ENCODE measurements around the gene RBPMS2. TPM values are rescaled to one million over a fixed set of nuclear protein-coding genes. Genes with fewer than 3 reads are reported as not detected.

Gene RBPMS2
- total RNA-seq, 1 experiment from 2014 or later = 0.11 TPM

DNA sequence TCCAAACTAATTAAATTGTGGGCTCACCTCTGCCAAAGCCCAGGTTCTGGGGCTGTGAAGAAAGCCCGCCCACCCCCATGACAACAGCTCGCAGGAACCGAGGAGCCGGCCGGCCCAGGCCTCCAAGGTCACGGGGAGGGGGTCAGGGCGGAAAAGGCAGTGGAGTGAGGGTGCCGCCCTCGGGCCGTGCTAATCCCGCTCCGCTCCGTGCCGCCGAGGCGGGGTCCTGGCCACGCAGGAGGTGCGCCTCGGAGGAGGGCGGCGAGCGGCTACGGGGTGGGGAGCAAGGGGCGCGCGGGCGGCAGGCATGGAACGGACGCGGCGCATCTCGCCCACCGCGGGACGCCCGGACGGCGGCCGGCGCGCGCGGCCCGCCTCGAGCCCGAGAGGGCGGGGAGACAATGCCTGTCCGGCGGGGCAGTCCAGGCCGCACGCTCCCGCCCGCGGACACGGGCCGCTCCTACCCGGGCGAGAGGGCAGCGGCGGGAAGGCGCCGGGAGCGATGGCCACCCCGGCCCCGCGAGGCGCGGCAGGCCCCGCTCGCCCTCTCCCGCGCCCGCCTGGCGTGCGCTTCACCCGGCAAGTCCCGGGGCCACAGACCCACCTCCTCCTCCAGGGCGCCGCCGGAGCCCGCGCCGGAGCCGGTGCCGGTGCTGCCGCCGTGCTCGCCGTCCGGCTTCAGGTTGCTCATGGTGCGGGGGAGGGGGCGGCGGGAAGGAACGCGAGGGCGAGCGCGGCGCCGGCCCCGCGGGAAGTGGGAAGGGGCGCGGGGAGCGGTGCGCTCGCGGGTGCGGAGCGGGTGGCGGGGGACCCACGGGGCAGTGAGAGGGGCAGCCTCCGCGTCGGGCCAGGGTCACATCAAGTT lies 528 bp downstream of the RBPMS2 start:
- Histone ChIP-seq H3K27ac (no peak overlapping the region), H3K4me3 (peak overlapping the region; percentile 47), H3K4me1 (replicated peaks) (peaks cover 12% of the 10 kb centered on the region), H3K27me3 (replicated peaks) (peaks cover 19% of the 10 kb centered on the region), H3K36me3 (no peaks in the 10 kb centered on the region), H3K9me3 (replicated peaks) (0 out of 2 replicates have a peak, but pooled peaks cover 2% of the 10 kb centered on the region)
- no peak for DNase-seq (ENCODE audit: low read depth in 1 of 2, low spot score in 2 of 2)

DNA sequence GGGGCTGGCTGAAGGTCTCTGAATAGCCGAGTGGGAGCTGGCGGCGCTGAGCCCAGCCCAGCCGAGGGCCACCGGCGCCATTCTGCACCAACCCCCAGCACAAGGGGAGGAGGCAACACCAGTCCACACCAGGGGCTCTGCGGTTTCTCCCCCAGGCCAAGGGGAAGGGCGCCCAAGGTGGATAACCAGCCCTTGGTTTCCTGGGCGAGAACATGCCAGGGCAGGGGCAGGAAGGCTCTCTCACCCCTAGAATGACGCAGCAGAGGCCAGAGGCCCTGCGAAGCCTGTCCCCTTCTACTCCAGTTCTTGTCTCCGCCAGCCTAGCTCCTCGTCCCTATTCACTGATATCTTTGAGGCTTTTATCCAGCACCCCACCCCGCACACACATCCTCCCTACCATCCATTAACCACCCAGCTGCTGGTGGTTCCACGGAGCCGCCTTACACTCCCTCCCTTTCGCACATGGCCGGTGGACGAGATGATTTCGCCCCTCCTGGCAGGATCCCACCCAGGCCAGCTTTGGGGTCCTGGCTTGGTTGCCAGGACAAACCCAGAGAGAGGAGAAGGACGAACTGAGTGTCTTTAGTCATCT lies 1.3 kb downstream of the RBPMS2 start:
- no peak for DNase-seq (ENCODE audit: low read depth in 1 of 2, low spot score in 2 of 2)
- Histone ChIP-seq H3K9me3 (replicated peaks) (0 out of 2 replicates have a peak, but pooled peaks cover 2% of the 10 kb centered on the region), H3K4me3 (no peak overlapping the region), H3K27me3 (replicated peaks) (peaks cover 19% of the 10 kb centered on the region), H3K36me3 (no peaks in the 10 kb centered on the region), H3K27ac (no peak overlapping the region), H3K4me1 (replicated peaks) (peaks cover 12% of the 10 kb centered on the region)

- no peak overlapping the region for H3K4me3 ChIP-seq
- no peaks in the 10 kb centered on the region for H3K36me3 ChIP-seq
- peaks cover 19% of the 10 kb centered on the region for H3K27me3 ChIP-seq (replicated peaks)
- no peak overlapping the region for H3K27ac ChIP-seq
- 0 out of 2 replicates have a peak, but pooled peaks cover 2% of the 10 kb centered on the region for H3K9me3 ChIP-seq (replicated peaks)
- peaks cover 12% of the 10 kb centered on the region for H3K4me1 ChIP-seq (replicated peaks)
- DNase-seq (ENCODE audit: low read depth in 1 of 2, low spot score in 2 of 2) = no peak
These were observed 1.8 kb downstream of the RBPMS2 start for GRCh38 chr15:64773606-64774005.

DNA sequence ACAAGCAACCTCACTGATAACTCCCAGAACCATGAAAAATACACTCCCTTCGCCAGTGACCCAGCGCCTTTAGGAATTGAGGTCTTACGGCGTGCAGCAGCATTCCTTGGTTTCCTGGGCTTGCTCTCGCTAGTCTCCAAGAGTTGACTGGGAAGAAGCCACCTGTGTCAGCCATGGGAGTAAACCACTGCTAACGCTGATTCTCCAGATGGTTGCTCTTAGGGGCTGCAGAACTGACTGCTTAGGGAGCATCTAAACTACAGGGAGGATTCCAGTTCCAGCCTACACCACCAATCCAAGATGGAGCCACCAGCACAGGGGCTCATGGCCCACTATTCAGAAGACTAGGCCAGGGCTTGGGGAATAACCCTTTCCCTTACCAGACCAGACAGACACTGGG lies 2.4 kb downstream of the RBPMS2 start:
- DNase-seq (ENCODE audit: low read depth in 1 of 2, low spot score in 2 of 2) = no peak
- H3K4me1 ChIP-seq (replicated peaks) = peaks cover 12% of the 10 kb centered on the region
- H3K27me3 ChIP-seq (replicated peaks) = peaks cover 19% of the 10 kb centered on the region
- no peak overlapping the region for H3K27ac ChIP-seq
- no peak overlapping the region for H3K4me3 ChIP-seq
- 0 out of 2 replicates have a peak, but pooled peaks cover 2% of the 10 kb centered on the region for H3K9me3 ChIP-seq (replicated peaks)
- no peaks in the 10 kb centered on the region for H3K36me3 ChIP-seq

GRCh38 chr15:64772488-64772887 lies 2.9 kb downstream of the RBPMS2 start:
- DNase-seq (ENCODE audit: low read depth in 1 of 2, low spot score in 2 of 2) = no peak

DNA sequence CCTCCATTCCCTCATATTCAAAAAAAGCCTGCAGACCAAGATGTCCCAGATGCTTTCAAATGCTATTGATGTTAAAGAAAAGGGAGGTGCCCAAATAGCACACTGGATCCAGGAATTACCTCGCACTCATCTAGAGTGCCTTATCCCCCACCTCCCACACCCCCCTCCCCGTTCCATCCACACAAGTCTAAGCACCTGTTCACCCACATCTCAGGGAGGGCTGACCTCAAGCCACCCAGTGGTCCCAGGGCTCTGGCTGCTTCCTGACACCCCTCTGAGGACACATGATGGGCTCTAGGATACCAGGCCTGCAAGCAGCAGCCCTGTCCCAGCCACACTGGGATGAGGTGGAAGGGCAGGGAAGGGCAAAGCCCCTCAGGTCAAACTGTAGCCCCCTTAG lies 4.8 kb downstream of the RBPMS2 start:
- Histone ChIP-seq H3K36me3 (no peaks in the 10 kb centered on the region), H3K4me3 (no peak overlapping the region), H3K4me1 (replicated peaks) (peaks cover 6% of the 10 kb centered on the region), H3K9me3 (replicated peaks) (0 out of 2 replicates have a peak, but pooled peaks cover 2% of the 10 kb centered on the region), H3K27ac (no peak overlapping the region), H3K27me3 (replicated peaks) (peaks cover 14% of the 10 kb centered on the region)
- DNase-seq (ENCODE audit: low read depth in 1 of 2, low spot score in 2 of 2) = no peak

More at GRCh38 chr15:64772488-64772887, 2.9 kb downstream of the RBPMS2 start:
- peaks cover 19% of the 10 kb centered on the region for H3K27me3 ChIP-seq (replicated peaks)
- H3K27ac ChIP-seq = no peak overlapping the region
- H3K4me1 ChIP-seq (replicated peaks) = peaks cover 12% of the 10 kb centered on the region
- H3K4me3 ChIP-seq = no peak overlapping the region
- 0 out of 2 replicates have a peak, but pooled peaks cover 2% of the 10 kb centered on the region for H3K9me3 ChIP-seq (replicated peaks)
- H3K36me3 ChIP-seq = no peaks in the 10 kb centered on the region

DNA sequence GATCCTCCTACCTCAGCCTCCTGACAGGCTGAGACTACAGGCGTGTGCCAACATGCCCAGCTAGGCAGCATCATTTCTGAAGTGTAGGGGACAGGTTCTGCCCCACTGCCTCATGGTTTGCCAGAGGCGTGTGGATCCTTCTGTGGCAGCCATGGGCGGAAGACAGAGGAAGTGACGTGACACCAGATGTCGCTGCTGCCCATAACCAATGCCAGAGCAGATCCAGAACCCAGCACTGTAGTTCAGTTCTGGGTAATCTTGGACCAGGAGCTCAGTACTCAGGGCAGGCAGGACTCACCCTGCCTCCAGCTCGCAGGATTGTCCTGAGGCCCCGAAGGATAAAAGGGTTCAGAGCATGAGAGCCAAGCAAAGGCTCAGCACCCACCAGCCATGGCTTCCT lies 8.2 kb downstream of the RBPMS2 start:
- Histone ChIP-seq H3K4me1 (replicated peaks) (no peaks in the 10 kb centered on the region), H3K9me3 (replicated peaks) (no peaks in the 10 kb centered on the region), H3K36me3 (no peaks in the 10 kb centered on the region), H3K27ac (no peak overlapping the region), H3K4me3 (no peak overlapping the region), H3K27me3 (replicated peaks) (no peaks in the 10 kb centered on the region; the same call in 1 of the 2 replicates)
- no peak for DNase-seq (ENCODE audit: low read depth in 1 of 2, low spot score in 2 of 2)

- DNase-seq (ENCODE audit: low read depth in 1 of 2, low spot score in 2 of 2) = no peak
- Histone ChIP-seq H3K36me3 (no peaks in the 10 kb centered on the region), H3K4me1 (replicated peaks) (no peaks in the 10 kb centered on the region), H3K9me3 (replicated peaks) (no peaks in the 10 kb centered on the region), H3K27ac (no peak overlapping the region), H3K4me3 (no peak overlapping the region), H3K27me3 (replicated peaks) (no peaks in the 10 kb centered on the region)
These were observed 9.3 kb downstream of the RBPMS2 start for GRCh38 chr15:64766058-64766457.

- no peak for DNase-seq (ENCODE audit: low read depth in 1 of 2, low spot score in 2 of 2)
- H3K27me3 ChIP-seq (replicated peaks) = no peaks in the 10 kb centered on the region
- no peaks in the 10 kb centered on the region for H3K4me1 ChIP-seq (replicated peaks)
- H3K9me3 ChIP-seq (replicated peaks) = no peaks in the 10 kb centered on the region
- no peaks in the 10 kb centered on the region for H3K36me3 ChIP-seq
- H3K27ac ChIP-seq = no peak overlapping the region
- H3K4me3 ChIP-seq = no peak overlapping the region
These were observed 11.5 kb downstream of the RBPMS2 start for GRCh38 chr15:64763874-64764273.

DNA sequence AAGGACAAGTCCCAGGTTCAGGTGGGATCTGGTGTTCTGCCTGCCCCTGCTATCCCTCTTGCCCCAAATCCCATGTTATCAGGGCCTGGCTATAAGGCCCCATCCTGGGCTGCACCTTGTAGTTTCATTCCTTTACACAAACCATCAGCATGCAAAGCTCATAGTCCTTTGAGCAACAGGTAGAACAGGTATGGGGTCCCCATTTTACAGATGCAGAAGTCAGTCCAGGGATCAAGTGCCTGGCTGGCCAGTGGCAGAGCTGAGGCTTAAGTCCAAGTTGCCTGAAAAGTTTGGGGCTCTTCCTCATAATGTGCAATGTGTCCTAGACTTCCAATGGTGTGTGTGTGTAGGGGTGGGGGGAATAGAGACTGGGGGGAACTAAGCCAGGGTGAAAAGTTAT lies 11.9 kb downstream of the RBPMS2 start:
- H3K27me3 ChIP-seq (replicated peaks) = no peaks in the 10 kb centered on the region
- H3K36me3 ChIP-seq = no peaks in the 10 kb centered on the region
- H3K4me3 ChIP-seq = no peak overlapping the region

GRCh38 chr15:64763021-64763420 lies 12.4 kb downstream of the RBPMS2 start:
- no peaks in the 10 kb centered on the region for H3K4me1 ChIP-seq (replicated peaks)
- no peaks in the 10 kb centered on the region for H3K27me3 ChIP-seq (replicated peaks)
- H3K27ac ChIP-seq = no peak overlapping the region
- no peak for DNase-seq (ENCODE audit: low read depth in 1 of 2, low spot score in 2 of 2)
- H3K36me3 ChIP-seq = no peaks in the 10 kb centered on the region
- no peaks in the 10 kb centered on the region for H3K9me3 ChIP-seq (replicated peaks)
- H3K4me3 ChIP-seq = no peak overlapping the region

More for the DNA sequence above, 11.9 kb downstream of the RBPMS2 start:
- Histone ChIP-seq H3K4me1 (replicated peaks) (no peaks in the 10 kb centered on the region), H3K9me3 (replicated peaks) (no peaks in the 10 kb centered on the region), H3K27ac (no peak overlapping the region)
- no peak for DNase-seq (ENCODE audit: low read depth in 1 of 2, low spot score in 2 of 2)

GRCh38 chr15:64762546-64762945 lies 12.8 kb downstream of the RBPMS2 start:
- H3K36me3 ChIP-seq = no peaks in the 10 kb centered on the region
- H3K4me3 ChIP-seq = no peak overlapping the region
- H3K27me3 ChIP-seq (replicated peaks) = no peaks in the 10 kb centered on the region
- H3K27ac ChIP-seq = no peak overlapping the region
- no peaks in the 10 kb centered on the region for H3K9me3 ChIP-seq (replicated peaks)
- no peak for DNase-seq (ENCODE audit: low read depth in 1 of 2, low spot score in 2 of 2)
- no peaks in the 10 kb centered on the region for H3K4me1 ChIP-seq (replicated peaks)

DNA sequence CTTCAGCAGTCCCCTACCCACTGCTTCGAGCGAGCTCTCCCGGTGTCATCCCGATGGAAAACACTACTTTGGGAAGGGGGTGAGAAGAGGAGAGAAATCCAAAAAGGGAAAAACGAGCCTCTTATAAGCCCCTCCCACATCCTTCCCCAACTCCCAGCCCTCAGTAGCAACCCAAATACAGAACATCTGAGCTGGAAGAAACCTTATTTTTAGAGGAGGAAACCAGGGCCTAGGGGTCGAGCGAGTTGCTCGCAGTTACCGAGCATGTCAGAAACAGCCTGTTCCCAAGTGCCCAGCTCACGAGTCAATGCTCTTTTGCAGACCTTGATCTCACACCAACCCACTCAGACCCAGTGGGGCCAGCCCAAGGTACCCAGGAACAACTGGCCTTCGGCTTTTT lies 14.2 kb downstream of the RBPMS2 start:
- Histone ChIP-seq H3K36me3 (no peaks in the 10 kb centered on the region), H3K4me3 (no peak overlapping the region), H3K4me1 (replicated peaks) (no peaks in the 10 kb centered on the region), H3K9me3 (replicated peaks) (no peaks in the 10 kb centered on the region), H3K27ac (no peak overlapping the region), H3K27me3 (replicated peaks) (no peaks in the 10 kb centered on the region)
- DNase-seq (ENCODE audit: low read depth in 1 of 2, low spot score in 2 of 2) = no peak

GRCh38 chr15:64760056-64760455 lies 15.3 kb downstream of the RBPMS2 start:
- Histone ChIP-seq H3K9me3 (replicated peaks) (no peaks in the 10 kb centered on the region), H3K4me3 (no peak overlapping the region), H3K36me3 (no peaks in the 10 kb centered on the region), H3K27me3 (replicated peaks) (no peaks in the 10 kb centered on the region), H3K4me1 (replicated peaks) (no peaks in the 10 kb centered on the region), H3K27ac (no peak overlapping the region)
- no peak for DNase-seq (ENCODE audit: low read depth in 1 of 2, low spot score in 2 of 2)

Data from SJSA1 (cell line).